OCI-LY3 (cell line): ENCODE measurements around the gene SIT1.

Experiments
- H2AFZ ChIP-seq: fragments of 200-600, 300-600 bp; shearing (Covaris generic); 2 replicates; pipeline ENCODE4 v1.6.0; 2014; ENCODE audit warnings: antibody characterized with exemption, low read depth, low read length
- H3K27ac ChIP-seq: fragments of 200-600, 300-600 bp; sonication (generic); 2 replicates; pipeline ENCODE4 v1.5.1; 2014; ENCODE audit warnings: mild to moderate bottlenecking, low read length, moderate library complexity, mixed read lengths
- H3K27me3 ChIP-seq: fragments of 200-600, 300-600 bp; sonication (generic); 2 replicates; pipeline ENCODE4 v1.6.1; 2014; ENCODE audit warnings: low read depth, low read length, mixed read lengths
- H3K36me3 ChIP-seq: fragments of 200-600, 300-600 bp; sonication (generic); replicated peaks from 2 replicates; pipeline ENCODE3; 2014; ENCODE audit warnings: low read depth, low read length, mixed read lengths
- H3K4me1 ChIP-seq: fragments of 300-600, 200-600 bp; sonication (generic); 2 replicates; pipeline ENCODE4 v1.6.1; 2014; ENCODE audit warnings: low read length, mixed read lengths
- H3K4me2 ChIP-seq: fragments of 200-600, 300-600 bp; sonication (generic); 2 replicates; pipeline ENCODE4 v1.6.1; 2014; ENCODE audit warnings: low read length, mixed read lengths
- H3K4me3 ChIP-seq: fragments of 300-600, 200-600 bp; sonication (generic); 2 replicates; pipeline ENCODE4 v1.5.1; 2014; ENCODE audit warnings: antibody characterized with exemption, mild to moderate bottlenecking, low read length, moderate library complexity
- H3K79me2 ChIP-seq: fragments of 300-600, 200-600 bp; shearing (Covaris generic); 2 replicates; pipeline ENCODE4 v1.6.1; 2014; ENCODE audit warnings: mild to moderate bottlenecking, low read length, mixed read lengths
- H3K9ac ChIP-seq: fragments of 300-600, 200-600 bp; shearing (Covaris generic); 2 replicates; pipeline ENCODE4 v1.6.0; 2014; ENCODE audit warnings: mild to moderate bottlenecking, low read length, moderate library complexity
- H3K9me3 ChIP-seq: fragments of 200-600, 300-600 bp; shearing (Covaris generic); 2 replicates; pipeline ENCODE4 v1.6.1; 2014; ENCODE audit warnings: low read length, mixed read lengths; ENCODE audit not compliant: insufficient read depth
- H4K20me1 ChIP-seq: fragments of 200-600, 300-600 bp; sonication (generic); 2 replicates; pipeline ENCODE4 v1.6.1; 2016; ENCODE audit warnings: low read length, mixed read lengths; ENCODE audit not compliant: insufficient read depth
- EZH2phosphoT487 ChIP-seq: fragments of 200-600 bp; shearing (Covaris generic); IDR thresholded peaks from 2 replicates; pipeline ENCODE4 v1.6.1; 2018; ENCODE audit warnings: antibody characterized with exemption, mixed run types, low read depth
- TF ChIP-seq, protein P1 (sequence below): fragments of 200-600, 300-600 bp; sonication (generic); IDR thresholded peaks from 2 replicates; pipeline ENCODE4 v1.5.1; 2014; ENCODE audit warnings: antibody characterized with exemption, low read length, low read depth

The SIT1 gene

DNA sequence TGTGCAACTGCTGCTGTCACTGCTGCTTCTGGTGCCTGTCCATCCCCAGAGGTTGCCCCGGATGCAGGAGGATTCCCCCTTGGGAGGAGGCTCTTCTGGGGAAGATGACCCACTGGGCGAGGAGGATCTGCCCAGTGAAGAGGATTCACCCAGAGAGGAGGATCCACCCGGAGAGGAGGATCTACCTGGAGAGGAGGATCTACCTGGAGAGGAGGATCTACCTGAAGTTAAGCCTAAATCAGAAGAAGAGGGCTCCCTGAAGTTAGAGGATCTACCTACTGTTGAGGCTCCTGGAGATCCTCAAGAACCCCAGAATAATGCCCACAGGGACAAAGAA lies 23.3 kb upstream of the SIT1 start:
- Histone ChIP-seq H2AFZ (no peak overlapping the region), H4K20me1 (no peaks in the 10 kb centered on the region), H3K4me2 (peak overlapping the region; percentile 53), H3K36me3 (no peaks in the 10 kb centered on the region), H3K9ac (peak overlapping the region; percentile 22; the same call in 1 of the 2 replicates), H3K4me1 (peaks cover 3% of the 10 kb centered on the region; the same call in 1 of the 2 replicates), H3K79me2 (no peaks in the 10 kb centered on the region), H3K9me3 (no peaks in the 10 kb centered on the region), H3K27me3 (peaks cover 10% of the 10 kb centered on the region), H3K27ac (no peak overlapping the region), H3K4me3 (peak overlapping the region; percentile 68)
- no peak for TF ChIP-seq EZH2phosphoT487
- TF ChIP-seq, protein P1, sequence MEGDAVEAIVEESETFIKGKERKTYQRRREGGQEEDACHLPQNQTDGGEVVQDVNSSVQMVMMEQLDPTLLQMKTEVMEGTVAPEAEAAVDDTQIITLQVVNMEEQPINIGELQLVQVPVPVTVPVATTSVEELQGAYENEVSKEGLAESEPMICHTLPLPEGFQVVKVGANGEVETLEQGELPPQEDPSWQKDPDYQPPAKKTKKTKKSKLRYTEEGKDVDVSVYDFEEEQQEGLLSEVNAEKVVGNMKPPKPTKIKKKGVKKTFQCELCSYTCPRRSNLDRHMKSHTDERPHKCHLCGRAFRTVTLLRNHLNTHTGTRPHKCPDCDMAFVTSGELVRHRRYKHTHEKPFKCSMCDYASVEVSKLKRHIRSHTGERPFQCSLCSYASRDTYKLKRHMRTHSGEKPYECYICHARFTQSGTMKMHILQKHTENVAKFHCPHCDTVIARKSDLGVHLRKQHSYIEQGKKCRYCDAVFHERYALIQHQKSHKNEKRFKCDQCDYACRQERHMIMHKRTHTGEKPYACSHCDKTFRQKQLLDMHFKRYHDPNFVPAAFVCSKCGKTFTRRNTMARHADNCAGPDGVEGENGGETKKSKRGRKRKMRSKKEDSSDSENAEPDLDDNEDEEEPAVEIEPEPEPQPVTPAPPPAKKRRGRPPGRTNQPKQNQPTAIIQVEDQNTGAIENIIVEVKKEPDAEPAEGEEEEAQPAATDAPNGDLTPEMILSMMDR: no peak

DNA sequence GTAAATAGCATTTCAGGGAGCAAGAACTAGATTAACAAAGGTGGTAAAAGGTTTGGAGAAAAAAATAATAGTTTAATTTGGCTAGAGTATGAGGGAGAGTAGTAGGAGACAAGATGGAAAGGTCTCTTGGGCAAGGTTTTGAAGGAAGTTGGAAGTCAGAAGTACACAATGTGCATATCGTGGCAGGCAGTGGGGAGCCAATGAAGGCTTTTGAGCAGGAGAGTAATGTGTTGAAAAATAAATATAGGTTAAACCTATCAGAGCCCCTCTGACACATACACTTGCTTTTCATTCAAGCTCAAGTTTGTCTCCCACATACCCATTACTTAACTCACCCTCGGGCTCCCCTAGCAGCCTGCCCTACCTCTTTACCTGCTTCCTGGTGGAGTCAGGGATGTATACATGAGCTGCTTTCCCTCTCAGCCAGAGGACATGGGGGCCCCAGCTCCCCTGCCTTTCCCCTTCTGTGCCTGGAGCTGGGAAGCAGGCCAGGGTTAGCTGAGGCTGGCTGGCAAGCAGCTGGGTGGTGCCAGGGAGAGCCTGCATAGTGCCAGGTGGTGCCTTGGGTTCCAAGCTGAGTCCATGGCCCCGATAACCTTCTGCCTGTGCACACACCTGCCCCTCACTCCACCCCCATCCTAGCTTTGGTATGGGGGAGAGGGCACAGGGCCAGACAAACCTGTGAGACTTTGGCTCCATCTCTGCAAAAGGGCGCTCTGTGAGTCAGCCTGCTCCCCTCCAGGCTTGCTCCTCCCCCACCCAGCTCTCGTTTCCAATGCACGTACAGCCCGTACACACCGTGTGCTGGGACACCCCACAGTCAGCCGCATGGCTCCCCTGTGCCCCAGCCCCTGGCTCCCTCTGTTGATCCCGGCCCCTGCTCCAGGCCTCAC lies 22.6 kb upstream of the SIT1 start, which contains the start of gene CA9:
TSS of gene CA9 (plus strand) at position 797 of the 893 bp plus-strand sequence. CDS start at position 829, 32 bp downstream.
- peaks cover 10% of the 10 kb centered on the region for H3K27me3 ChIP-seq
- no peak within 1 kb of the TSS for H2AFZ ChIP-seq
- no peaks in the 10 kb centered on the region for H3K79me2 ChIP-seq
- no peak within 1 kb of the TSS for H3K27ac ChIP-seq
- H3K4me2 ChIP-seq: peak within 1 kb of the TSS; percentile 53
- H3K36me3 ChIP-seq: no peaks in the 10 kb centered on the region
- H3K4me1 ChIP-seq: peaks cover 3% of the 10 kb centered on the region; the same call in 1 of the 2 replicates
- H3K4me3 ChIP-seq: peak within 1 kb of the TSS; percentile 68
- peak within 1 kb of the TSS; percentile 22; the same call in 1 of the 2 replicates for H3K9ac ChIP-seq
- H3K9me3 ChIP-seq: no peaks in the 10 kb centered on the region
- no peaks in the 10 kb centered on the region for H4K20me1 ChIP-seq
- TF ChIP-seq EZH2phosphoT487: no peak
- TF ChIP-seq, protein P1: no peak

DNA sequence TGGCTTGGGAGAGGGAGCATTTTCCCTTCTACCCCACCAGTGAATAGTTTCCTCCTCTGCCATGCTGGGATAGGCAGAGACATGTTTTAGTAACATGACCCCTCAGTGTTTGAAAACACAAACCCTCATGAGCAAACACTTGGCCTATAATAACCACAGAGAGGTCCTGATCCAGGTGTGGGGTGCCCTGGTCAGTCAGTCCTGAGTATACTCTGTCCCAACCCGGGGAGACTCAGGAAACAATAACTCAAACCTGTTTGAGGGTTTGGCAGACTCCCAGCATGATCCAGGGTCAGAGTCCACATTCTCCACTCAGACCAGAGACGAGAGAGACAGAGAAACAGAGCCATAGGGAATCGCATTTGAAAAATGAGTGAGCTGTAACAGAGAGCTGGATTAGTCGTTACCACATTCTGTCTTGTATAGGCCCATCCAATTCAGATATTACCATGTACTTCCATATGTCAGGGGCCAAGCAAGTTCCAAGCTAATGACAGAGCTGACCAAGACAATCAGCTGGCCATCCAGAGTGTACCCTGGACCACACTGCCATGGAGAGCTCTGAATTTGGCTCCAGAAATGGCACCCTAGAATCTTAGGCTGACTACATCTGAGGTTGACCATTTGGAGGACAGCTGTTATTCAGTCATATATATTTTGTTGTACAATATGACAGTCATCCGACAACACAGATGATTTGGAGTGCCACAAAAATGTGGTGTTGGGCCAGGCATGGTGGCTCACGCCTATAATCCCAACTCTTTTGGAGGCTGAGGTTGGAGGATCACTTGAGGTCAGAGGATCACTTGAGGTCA lies 18.8 kb upstream of the SIT1 start:
- TF ChIP-seq, protein P1: no peak
- no peak for TF ChIP-seq EZH2phosphoT487
- H2AFZ ChIP-seq: no peak overlapping the region

DNA sequence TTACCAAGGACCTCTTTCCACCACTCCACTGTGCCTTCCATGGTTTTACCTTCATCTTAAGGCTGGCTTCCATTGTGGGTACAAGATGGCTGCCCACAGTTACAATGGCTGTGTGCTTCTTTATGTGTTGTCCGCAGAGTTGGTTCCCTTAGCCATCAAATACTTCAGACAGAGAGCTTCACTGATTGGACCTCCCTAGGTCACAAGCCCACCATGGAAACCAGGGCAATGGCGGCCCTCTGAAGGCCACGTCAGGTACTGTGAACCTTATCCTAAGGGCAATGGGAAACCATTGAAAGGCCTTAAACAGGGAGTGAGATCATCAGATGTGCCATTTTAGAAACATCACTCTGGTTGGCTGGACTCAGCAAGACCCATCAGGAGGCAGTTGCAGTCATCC lies 17.2 kb upstream of the SIT1 start:
- Histone ChIP-seq H3K27ac (no peak overlapping the region), H2AFZ (no peak overlapping the region), H3K27me3 (no peaks in the 10 kb centered on the region), H3K4me3 (no peak overlapping the region), H3K79me2 (peaks cover 15% of the 10 kb centered on the region), H3K36me3 (peaks cover 9% of the 10 kb centered on the region), H3K4me1 (peaks cover 19% of the 10 kb centered on the region), H4K20me1 (no peaks in the 10 kb centered on the region), H3K4me2 (no peak overlapping the region), H3K9me3 (no peaks in the 10 kb centered on the region), H3K9ac (no peak overlapping the region)
- TF ChIP-seq EZH2phosphoT487: no peak
- TF ChIP-seq, protein P1: no peak

More for the DNA sequence above, 18.8 kb upstream of the SIT1 start:
- Histone ChIP-seq H3K9me3 (no peaks in the 10 kb centered on the region), H3K79me2 (0 out of 2 replicates have a peak, but pooled peaks cover 4% of the 10 kb centered on the region), H3K4me2 (no peak overlapping the region), H3K27ac (no peak overlapping the region), H3K4me1 (peaks cover 13% of the 10 kb centered on the region), H3K4me3 (no peak overlapping the region), H3K27me3 (peaks cover 8% of the 10 kb centered on the region), H4K20me1 (no peaks in the 10 kb centered on the region), H3K9ac (no peak overlapping the region), H3K36me3 (no peaks in the 10 kb centered on the region)
